HG02642 (cell line): ENCODE results near the gene CBFA2T3.
A peak's percentile ranks its signal among the peaks of the same experiment; 100 is the strongest.

Experiments used
- ATAC-seq: cut with Tn5 transposase; IDR thresholded peaks from one replicate; pipeline ENCODE4 v1.9.1; 2021; ENCODE audit warnings: mild to moderate bottlenecking; ENCODE audit not compliant: unreplicated experiment, poor library complexity

CBFA2T3 gene

GRCh38 chr16:88870608-88871348 lies 106.2 kb downstream of the CBFA2T3 start:
- ATAC-seq = no peak

- ATAC-seq = no peak
These were observed 107.4 kb downstream of the CBFA2T3 start for GRCh38 chr16:88869673-88869980.

- ATAC-seq = no peak
These were observed 107.9 kb downstream of the CBFA2T3 start for GRCh38 chr16:88868974-88869672.

- ATAC-seq = no peak
These were observed 109.3 kb downstream of the CBFA2T3 start for GRCh38 chr16:88867581-88868246.

GRCh38 chr16:88866151-88866920 lies 110.7 kb downstream of the CBFA2T3 start, which contains the start of gene PABPN1L:
TSS of gene PABPN1L (minus strand) at chr16:88866660. CDS start at chr16:88866606, 54 bp downstream.
- no peak for ATAC-seq

GRCh38 chr16:88865742-88866141 lies 111.3 kb downstream of the CBFA2T3 start:
- no peak for ATAC-seq

GRCh38 chr16:88865310-88865709 lies 111.7 kb downstream of the CBFA2T3 start:
- ATAC-seq = no peak

GRCh38 chr16:88864521-88864920 lies 112.5 kb downstream of the CBFA2T3 start:
- ATAC-seq = no peak

- no peak for ATAC-seq
These were observed 112.9 kb downstream of the CBFA2T3 start for GRCh38 chr16:88864099-88864498.

GRCh38 chr16:88863426-88863825 lies 113.6 kb downstream of the CBFA2T3 start:
- ATAC-seq = no peak

- no peak for ATAC-seq
These were observed 114.0 kb downstream of the CBFA2T3 start for GRCh38 chr16:88862968-88863367.

- ATAC-seq = no peak
These were observed 115.6 kb downstream of the CBFA2T3 start for GRCh38 chr16:88861359-88861758.

- no peak for ATAC-seq
These were observed 117.5 kb downstream of the CBFA2T3 start for GRCh38 chr16:88859381-88860091.

- peak; percentile 31 for ATAC-seq
These were observed 119.2 kb downstream of the CBFA2T3 start for GRCh38 chr16:88857728-88858339.

- ATAC-seq = peak; percentile 86
These were observed 119.9 kb downstream of the CBFA2T3 start, which contains the start of the genes GALNS and TRAPPC2L for GRCh38 chr16:88856828-88857727. TSS of gene GALNS (minus strand) at chr16:88856947. CDS start at chr16:88856877, 70 bp downstream. TSS of gene TRAPPC2L (plus strand) at chr16:88857127. CDS start at chr16:88857151, 24 bp downstream.

GRCh38 chr16:88856122-88856827 lies 120.7 kb downstream of the CBFA2T3 start:
- ATAC-seq = no peak

- ATAC-seq = no peak
These were observed 121.3 kb downstream of the CBFA2T3 start for GRCh38 chr16:88855736-88856121.

GRCh38 chr16:88855176-88855575 lies 121.8 kb downstream of the CBFA2T3 start:
- no peak for ATAC-seq
